PC-3 (cell line): ENCODE measurements around the gene VWA7.

ENCODE experiments used
- EZH2phosphoT487 ChIP-seq: fragments of 300-600 bp; sonication (generic); IDR thresholded peaks from 2 replicates; pipeline ENCODE4 v1.6.1; 2018; ENCODE audit warnings: mild to moderate bottlenecking, antibody characterized with exemption, low read length, borderline replicate concordance
- TF ChIP-seq, protein P1 (sequence below): fragments of 300-600 bp; sonication (generic); conservative IDR thresholded peaks from 2 replicates; pipeline ENCODE4 v1.5.1; 2017; ENCODE audit warnings: antibody characterized with exemption, low read depth, mild to moderate bottlenecking, low read length

DNA sequence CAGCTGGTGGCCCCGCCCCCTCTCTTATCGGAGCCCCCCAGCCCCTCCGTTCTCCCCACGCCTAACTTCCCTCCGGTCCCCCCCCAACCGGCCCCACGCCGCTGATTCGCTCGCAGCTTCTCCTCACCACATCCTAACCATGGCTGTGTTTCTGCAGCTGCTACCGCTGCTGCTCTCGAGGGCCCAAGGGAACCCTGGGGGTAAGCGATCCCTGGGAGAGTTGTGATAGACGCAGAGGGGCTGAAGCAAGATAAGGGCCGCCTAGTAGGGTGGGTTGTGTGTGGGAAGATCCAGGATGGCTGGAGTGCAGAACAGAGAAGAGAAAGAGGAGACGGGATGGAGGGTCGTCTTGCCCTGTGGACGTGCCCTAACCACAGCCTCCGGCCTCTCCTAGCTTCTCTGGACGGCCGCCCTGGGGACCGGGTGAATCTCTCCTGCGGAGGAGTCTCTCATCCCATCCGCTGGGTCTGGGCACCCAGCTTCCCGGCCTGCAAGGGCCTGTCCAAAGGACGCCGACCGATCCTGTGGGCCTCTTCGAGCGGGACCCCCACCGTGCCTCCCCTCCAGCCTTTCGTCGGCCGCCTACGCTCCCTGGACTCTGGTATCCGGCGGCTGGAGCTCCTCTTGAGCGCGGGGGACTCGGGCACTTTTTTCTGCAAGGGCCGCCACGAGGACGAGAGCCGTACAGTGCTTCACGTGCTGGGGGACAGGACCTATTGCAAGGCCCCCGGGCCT, 53.7 kb downstream of the VWA7 start, which contains the start of gene MPIG6B:
- TF ChIP-seq EZH2phosphoT487 = no peak
- TF ChIP-seq, protein P1, sequence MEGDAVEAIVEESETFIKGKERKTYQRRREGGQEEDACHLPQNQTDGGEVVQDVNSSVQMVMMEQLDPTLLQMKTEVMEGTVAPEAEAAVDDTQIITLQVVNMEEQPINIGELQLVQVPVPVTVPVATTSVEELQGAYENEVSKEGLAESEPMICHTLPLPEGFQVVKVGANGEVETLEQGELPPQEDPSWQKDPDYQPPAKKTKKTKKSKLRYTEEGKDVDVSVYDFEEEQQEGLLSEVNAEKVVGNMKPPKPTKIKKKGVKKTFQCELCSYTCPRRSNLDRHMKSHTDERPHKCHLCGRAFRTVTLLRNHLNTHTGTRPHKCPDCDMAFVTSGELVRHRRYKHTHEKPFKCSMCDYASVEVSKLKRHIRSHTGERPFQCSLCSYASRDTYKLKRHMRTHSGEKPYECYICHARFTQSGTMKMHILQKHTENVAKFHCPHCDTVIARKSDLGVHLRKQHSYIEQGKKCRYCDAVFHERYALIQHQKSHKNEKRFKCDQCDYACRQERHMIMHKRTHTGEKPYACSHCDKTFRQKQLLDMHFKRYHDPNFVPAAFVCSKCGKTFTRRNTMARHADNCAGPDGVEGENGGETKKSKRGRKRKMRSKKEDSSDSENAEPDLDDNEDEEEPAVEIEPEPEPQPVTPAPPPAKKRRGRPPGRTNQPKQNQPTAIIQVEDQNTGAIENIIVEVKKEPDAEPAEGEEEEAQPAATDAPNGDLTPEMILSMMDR = no peak
